CD4-positive, alpha-beta T cell treated with Interleukin-17A for 4 hours (primary cell): ENCODE results near the gene TRAF3IP3.

Experiments
- DNase-seq: peaks from one replicate; pipeline ENCODE4 v3.0.0-alpha.2; 2020; ENCODE audit warnings: mixed read lengths

The TRAF3IP3 gene, protein sequence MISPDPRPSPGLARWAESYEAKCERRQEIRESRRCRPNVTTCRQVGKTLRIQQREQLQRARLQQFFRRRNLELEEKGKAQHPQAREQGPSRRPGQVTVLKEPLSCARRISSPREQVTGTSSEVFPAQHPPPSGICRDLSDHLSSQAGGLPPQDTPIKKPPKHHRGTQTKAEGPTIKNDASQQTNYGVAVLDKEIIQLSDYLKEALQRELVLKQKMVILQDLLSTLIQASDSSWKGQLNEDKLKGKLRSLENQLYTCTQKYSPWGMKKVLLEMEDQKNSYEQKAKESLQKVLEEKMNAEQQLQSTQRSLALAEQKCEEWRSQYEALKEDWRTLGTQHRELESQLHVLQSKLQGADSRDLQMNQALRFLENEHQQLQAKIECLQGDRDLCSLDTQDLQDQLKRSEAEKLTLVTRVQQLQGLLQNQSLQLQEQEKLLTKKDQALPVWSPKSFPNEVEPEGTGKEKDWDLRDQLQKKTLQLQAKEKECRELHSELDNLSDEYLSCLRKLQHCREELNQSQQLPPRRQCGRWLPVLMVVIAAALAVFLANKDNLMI

DNA sequence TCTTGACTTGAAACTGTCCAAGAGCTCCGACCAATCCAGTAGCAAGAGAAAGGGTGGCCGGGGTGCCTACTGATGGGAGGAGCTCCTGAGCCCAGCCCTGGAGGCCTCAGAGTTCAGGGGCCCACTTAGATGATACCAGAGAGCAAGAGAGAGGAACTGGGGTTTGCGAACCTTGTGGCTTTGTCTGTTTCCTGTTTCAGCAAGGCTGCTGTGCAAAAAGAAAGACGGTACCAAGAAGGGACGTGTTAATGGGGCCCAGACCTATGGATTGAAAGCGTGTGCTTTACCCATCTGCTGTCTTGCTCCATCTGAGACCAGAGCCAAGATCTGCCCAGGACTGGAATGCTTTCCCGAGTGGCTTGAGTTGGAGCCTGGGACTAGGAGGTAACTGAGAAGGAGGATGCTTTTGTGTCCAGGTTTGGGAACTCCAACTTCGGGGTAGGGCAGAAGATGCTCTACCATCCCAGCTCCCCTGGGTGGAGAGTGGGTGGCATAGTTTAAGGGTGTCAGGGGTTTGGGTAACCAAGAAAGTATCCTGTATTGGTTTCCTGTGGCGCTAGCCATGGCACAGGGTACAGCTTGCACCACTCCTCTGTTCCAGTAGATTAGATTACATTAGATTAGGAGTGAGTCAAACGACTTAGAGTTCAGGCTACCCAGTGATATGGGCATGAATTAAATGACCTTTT is at the start of gene TRAF3IP3:
Gene TRAF3IP3, plus strand, starts transcription at position 128 of the 689 bp plus-strand sequence. CDS start 3,987 bp downstream, outside the sequence.
- DNase-seq: peak; percentile 81

- DNase-seq: no peak
Measured at GRCh38 chr1:209706622-209707021, 49.2 kb upstream of the TRAF3IP3 start.

GRCh38 chr1:209707308-209707707 is 48.5 kb upstream of the TRAF3IP3 start:
- no peak for DNase-seq

DNA sequence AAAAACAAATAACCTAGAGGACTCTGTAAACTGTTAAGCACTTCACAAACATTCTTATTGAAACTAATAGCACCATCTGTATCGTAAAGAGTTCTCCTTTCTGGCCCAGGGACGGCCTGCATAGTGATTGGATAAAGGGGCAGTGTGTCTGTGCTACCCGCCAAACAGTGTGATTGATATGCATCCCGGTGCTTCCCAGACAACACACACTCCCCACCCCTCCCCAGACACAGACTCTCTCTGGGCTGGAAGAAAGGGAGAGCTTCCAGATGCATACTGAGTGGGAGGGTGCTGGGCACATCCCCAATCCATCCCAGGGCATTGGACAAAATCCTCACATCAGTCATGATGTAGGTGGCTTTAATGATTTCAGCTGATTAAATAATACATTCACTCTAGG is 47.6 kb upstream of the TRAF3IP3 start:
- no peak for DNase-seq

GRCh38 chr1:209710093-209710492 is 45.8 kb upstream of the TRAF3IP3 start:
- DNase-seq: no peak

GRCh38 chr1:209710847-209711246 is 45.0 kb upstream of the TRAF3IP3 start:
- no peak for DNase-seq

DNA sequence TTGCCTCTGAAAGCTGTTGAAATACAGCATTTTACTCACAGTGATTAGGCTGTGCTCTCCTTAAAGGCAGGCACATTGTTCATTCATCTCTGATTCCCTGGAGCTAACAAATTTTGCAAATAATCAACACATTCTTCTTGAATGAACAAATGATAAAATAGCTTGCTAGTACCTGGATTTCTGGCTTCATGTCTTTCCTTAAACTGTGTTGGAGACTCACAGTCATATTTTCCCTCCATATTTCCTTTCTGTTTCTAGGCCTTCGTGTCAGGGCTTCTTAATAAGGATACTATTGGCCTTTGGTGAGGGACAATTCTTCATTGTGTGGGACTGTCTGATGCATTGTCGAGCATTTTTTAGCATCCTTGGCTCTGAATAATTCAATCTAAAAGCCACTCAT is 41.5 kb upstream of the TRAF3IP3 start:
- no peak for DNase-seq

GRCh38 chr1:209715314-209715713 is 40.5 kb upstream of the TRAF3IP3 start:
- DNase-seq: no peak

- no peak for DNase-seq
Measured at GRCh38 chr1:209717818-209718217, 38.0 kb upstream of the TRAF3IP3 start.

DNA sequence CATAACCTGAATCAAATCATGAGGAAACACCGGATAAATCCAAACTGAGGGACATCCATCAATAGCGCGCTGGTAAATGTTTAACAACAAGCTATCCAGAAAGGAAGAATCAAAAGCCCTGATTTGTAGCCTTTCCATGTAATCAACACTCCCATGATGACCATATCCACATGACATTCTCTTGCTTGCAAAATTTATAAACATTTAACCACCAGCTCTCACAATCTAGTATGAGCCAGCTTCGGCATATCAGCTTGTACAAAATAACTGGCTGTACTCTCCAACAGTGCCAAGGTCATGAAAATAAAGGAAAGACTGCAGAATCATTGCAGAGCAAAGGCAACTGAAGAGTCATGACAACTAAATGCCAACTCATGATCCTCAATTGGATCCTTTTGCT is 35.5 kb upstream of the TRAF3IP3 start:
- DNase-seq: no peak

DNA sequence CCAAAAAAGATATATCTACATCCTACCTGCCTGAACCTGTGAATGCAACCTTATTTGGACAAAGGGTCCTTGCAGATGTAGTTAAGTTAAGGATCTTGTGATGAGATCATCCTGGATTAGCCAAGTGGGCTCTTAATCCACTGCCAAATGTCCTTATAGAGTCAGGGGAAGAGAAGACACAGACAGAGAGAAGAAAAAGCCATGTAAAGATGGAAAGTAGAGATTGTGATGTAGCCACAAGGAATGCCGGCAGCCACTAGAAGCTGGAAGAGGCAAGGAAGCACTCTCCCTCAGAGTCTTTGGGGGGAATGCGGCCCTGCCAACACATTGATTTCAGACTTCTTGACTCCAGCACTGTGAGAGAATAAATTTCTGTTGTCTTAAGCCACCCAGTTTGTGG is 35.0 kb upstream of the TRAF3IP3 start:
- DNase-seq: no peak

DNA sequence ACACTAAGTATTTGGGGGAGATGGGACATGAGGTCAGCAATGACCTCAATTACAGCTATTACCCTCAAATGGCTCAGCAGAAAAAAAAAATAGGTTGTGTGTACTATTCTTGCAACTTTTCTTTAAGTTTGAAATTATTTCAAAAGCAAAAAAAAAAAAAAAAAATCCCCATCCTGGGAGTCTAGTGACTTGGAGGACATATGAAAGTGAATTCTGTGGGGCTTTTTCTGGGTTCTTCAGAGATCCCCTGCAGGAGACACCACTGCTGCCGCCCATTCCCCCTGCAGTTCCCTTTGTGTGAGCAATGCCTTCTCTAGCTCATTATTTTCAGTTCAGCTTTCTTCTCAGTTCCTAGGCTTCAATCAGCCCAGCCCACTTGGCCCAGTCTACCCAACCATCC is 34.5 kb upstream of the TRAF3IP3 start:
- no peak for DNase-seq

DNA sequence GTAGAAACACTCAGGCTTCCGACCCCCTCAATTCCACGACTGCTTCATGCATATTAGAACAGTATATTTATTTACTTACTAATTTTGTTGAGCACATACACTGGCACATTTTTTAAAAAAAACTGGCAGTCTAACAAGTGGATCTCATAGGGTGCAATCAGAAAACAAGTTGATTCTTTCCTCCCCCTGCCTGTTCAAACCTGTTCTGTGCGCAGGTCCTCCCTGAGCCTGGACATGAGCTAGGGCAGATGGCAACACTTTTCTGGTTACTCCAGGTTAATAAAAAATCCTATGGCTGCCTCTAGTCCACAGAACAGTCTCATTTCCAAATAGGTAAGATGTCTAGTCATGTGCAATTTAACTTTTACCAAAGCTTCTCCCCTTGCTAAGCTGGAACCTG is 32.6 kb upstream of the TRAF3IP3 start:
- DNase-seq: no peak

- peak; percentile 26 for DNase-seq
Measured at GRCh38 chr1:209723756-209724693, 31.8 kb upstream of the TRAF3IP3 start.

- no peak for DNase-seq
Measured at GRCh38 chr1:209727286-209727685, 28.6 kb upstream of the TRAF3IP3 start.

DNA sequence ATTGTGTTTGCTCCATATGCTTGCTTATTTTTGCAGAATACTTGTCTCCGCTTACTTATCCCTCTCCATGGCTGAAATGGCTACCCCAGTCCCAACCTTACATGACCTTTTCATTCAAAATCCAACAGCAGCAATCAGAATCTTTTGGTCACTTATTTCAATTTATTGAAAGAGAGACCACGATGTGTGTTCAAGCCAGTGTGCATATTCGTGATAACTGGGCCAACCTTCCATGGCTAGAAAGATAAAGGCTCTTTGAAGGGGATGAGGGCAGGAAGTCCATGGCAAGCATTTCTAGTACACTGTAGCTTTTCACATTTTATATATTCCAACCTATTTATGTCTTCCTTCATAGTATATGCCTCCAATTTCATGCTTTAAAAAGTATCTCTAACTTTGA is 28.1 kb upstream of the TRAF3IP3 start:
- no peak for DNase-seq

DNA sequence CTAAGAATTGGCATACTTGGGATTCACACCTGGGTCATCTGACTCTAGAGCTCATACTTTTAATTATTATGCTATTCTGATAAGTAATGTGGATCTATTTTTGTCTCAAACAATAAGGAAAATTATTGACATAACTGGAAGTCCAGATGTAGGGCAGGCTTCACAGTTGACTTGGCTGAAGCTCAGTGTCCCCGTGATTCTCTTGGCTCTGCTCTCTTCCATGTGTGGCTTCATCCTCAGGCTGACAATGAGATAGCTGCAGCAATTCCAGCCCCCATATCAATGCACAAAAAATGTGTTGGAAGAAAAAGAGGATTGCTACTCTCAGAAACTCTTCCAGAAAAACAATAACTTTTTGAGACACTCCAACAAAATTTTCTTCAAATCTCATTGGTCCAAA is 27.4 kb upstream of the TRAF3IP3 start:
- no peak for DNase-seq

DNA sequence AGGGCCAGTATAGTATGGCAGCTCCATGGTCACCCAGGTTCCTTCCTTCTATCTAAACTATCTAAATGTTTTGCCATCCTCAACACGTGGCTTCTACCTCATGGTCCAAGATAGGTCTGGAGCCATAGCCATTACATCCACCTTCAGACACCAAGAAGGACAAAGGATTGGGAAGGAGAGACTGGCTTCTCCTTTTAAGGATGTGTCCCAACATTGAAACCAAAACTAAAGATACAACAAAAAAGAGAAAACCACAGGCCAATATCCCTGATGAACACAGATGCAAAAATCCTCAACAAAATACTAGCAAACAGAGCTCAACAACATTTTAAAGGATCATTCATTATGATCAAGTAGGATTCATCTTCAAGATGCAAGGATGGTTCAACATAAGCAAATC is 26.4 kb upstream of the TRAF3IP3 start:
- no peak for DNase-seq

GRCh38 chr1:209732725-209733124 is 23.1 kb upstream of the TRAF3IP3 start:
- DNase-seq: no peak

DNA sequence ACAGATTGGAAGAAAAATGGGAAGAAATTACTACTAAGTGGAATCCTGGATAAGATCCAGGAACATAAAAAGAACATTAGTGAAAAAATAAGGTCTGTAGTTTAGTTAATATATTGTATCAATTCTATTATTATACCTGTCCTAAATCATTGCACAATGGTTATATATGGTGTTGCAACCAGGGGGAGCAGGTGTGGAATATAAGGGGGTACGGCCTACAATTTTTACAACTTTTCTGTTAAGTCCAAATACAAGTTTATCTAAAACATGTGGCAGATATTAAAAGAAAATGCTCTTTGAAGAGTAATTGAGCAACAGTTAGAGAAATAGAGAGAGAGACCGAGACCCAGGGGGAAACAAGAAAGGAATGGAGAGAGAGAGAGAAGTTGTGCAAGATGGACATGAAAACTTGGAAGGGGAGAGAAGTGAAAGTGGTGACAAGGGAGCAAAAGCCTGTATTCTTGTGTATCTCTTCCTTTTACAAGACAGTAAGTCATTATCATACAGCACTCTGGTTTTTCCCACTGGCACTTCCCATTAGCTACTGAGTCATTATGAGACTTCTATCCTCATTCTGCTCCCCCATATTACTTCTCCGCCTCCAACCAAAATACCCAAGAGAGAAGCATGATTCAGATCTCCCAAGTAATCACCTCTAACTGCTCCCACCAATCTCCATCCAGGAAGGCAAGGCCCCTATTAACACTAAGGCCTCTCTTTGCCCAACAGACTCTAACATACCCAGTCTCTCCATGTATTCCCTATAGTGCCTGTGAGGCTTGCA is 22.3 kb upstream of the TRAF3IP3 start:
- no peak for DNase-seq

DNA sequence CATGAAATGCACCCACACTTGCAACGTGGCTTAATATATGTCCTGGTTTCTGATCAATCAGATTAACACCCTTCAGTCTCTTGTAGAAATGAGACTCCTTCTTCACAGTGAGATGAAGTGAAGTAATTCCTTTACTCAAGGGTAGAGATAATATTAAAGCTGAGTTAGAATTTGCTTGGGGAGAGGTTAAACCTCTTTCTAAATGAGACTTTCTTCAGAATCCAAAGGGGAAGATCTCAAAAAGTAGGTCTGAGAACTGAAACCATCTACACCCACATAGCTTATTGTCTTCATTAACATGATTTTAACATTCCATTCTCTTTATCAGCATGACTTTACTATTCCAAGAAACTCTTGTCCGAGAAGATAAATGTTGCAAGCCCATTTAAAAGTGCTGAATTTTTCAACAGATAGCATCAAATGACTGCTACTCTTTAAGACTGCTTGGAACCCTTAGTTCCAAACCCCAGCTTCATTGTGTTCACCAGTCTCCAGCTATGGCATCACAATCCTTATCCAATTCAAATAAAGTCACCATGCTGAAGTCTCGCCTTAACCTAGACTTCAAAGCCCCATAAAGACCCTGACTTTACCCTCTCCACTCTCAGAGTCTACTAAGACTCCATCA is 19.2 kb upstream of the TRAF3IP3 start:
- no peak for DNase-seq

DNA sequence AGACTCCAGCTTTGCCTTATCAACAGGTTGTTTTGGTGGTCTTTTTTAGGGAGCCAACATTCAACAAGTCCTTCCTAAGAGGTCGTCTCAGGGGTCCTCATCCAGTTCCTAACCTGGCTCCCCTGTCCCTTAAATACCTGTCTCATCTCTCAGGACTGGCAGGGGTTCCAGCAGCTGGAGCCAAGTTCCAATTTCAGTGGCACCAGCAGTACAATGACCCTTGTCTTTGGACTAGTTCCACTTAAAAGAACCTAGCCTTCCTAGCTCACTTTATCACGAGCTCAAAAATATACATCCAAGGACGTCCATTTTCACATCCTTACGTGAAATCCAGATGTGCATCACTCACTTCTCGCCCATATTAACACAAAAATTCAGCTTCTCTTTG is 18.7 kb upstream of the TRAF3IP3 start:
- no peak for DNase-seq
